Caco-2 (cell line): Measurements from ENCODE around the gene AKAP6. TPM values are rescaled to one million over a fixed set of nuclear protein-coding genes. Genes with fewer than 3 reads are reported as not detected.

Source experiments
- BruUV-seq: library from RNA; stranded (reverse); fragments of 400-500 nt; replicated peaks from 2 replicates; lab custom pipeline; 2021; lab: Mats Ljungman, UMichigan
- CTCF ChIA-PET: fragments of 300-600 bp; sonication (Branson Sonifier 250); formaldehyde crosslinking; loops from one replicate; lab custom pipeline; 2022; ENCODE audit warnings: antibody characterized with exemption; lab: Charles Lee
- POLR2A ChIA-PET: fragments of 300-600 bp; sonication (Branson Sonifier 250); formaldehyde crosslinking; loops from one replicate; lab custom pipeline; 2022; ENCODE audit warnings: antibody characterized with exemption; lab: Charles Lee
- DNase-seq, 2 experiments: peaks; one replicate each; pipeline versions ENCODE4 v3.0.0 to v3.0.0-alpha.2; 2020 to 2022
- H3K27me3 ChIP-seq: replicated peaks from 2 replicates; pipeline ENCODE4 v1.6.0; 2011; ENCODE audit warnings: low read length; ENCODE audit not compliant: control insufficient read depth, insufficient read depth
- H3K36me3 ChIP-seq: 2 replicates; pipeline ENCODE4 v1.5.1; 2011; ENCODE audit warnings: low read length; ENCODE audit not compliant: control insufficient read depth, insufficient read depth
- H3K4me1 ChIP-seq: fragments of 250-450 bp; sonication (Bioruptor Pico); 2 replicates; pipeline ENCODE4 v1.5.1; 2020; ENCODE audit warnings: mild to moderate bottlenecking
- H3K4me3 ChIP-seq: 2 replicates; pipeline ENCODE4 v1.5.1; 2011; ENCODE audit warnings: low read depth, mild to moderate bottlenecking, control low read depth, low read length
- H3K9me3 ChIP-seq: fragments of 250-450 bp; sonication (Bioruptor Pico); 2 replicates; pipeline ENCODE4 v1.5.1; 2020; ENCODE audit warnings: mild to moderate bottlenecking, moderate library complexity
- H3K27ac Mint-ChIP-seq: one replicate; pipeline ENCODE4 v1.8.0; 2022; ENCODE audit warnings: mixed read lengths; ENCODE audit not compliant: unreplicated experiment
- H3K27me3 Mint-ChIP-seq: one replicate; pipeline ENCODE4 v1.8.0; 2022; ENCODE audit warnings: mixed read lengths; ENCODE audit not compliant: insufficient read depth, unreplicated experiment
- H3K36me3 Mint-ChIP-seq: one replicate; pipeline ENCODE4 v1.8.0; 2022; ENCODE audit warnings: mild to moderate bottlenecking, mixed read lengths; ENCODE audit not compliant: insufficient read depth, unreplicated experiment
- H3K4me1 Mint-ChIP-seq: one replicate; pipeline ENCODE4 v1.8.0; 2022; ENCODE audit warnings: low read depth, mixed read lengths; ENCODE audit not compliant: unreplicated experiment
- H3K4me3 Mint-ChIP-seq: one replicate; pipeline ENCODE4 v1.8.0; 2022; ENCODE audit warnings: mild to moderate bottlenecking, moderate library complexity, mixed read lengths; ENCODE audit not compliant: unreplicated experiment
- H3K9me3 Mint-ChIP-seq: one replicate; pipeline ENCODE4 v1.8.0; 2022; ENCODE audit warnings: mixed read lengths; ENCODE audit not compliant: unreplicated experiment
- CTCF ChIP-seq, 2 experiments: fragments of 200-600 bp in 1 of 2; IDR thresholded peaks; 1 replicate in 1 of 2; 2 replicates in 1 of 2; pipeline versions ENCODE4 v1.5.1 to v1.8.0; 2011 to 2022; ENCODE audit warnings: antibody characterized with exemption in 1 of 2, control low read depth in 1 of 2, inconsistent platforms in 1 of 2, low read depth in 1 of 2, low read length in 1 of 2, mild to moderate bottlenecking in 1 of 2, moderate library complexity in 1 of 2; ENCODE audit not compliant: insufficient read depth in 1 of 2, severe bottlenecking in 1 of 2, unreplicated experiment in 1 of 2
- intact Hi-C: fragments of 100-400 bp; cut with micrococcal nuclease; formaldehyde crosslinking; loops from one replicate; pipeline ENCODE4 v1.10.0; 2022; ENCODE audit not compliant: unreplicated experiment
- total RNA-seq: library from RNA; stranded (reverse); gene quantifications from 2 replicates; pipeline ENCODE4 v1.2.3, GENCODE V29; 2022

AKAP6 gene
- total RNA-seq, 1 experiment from 2014 or later, result 3.0 TPM

GRCh38 chr14:32564596-32564995, 235.5 kb downstream of the AKAP6 start:
- peaks cover 11% of the 10 kb centered on the region; the same call in 1 of the 2 replicates for H3K4me1 ChIP-seq
- no peak for DNase-seq
- BruUV-seq, result no TSS peak
- H3K36me3 ChIP-seq, result no peaks in the 10 kb centered on the region
- Mint-ChIP-seq H3K36me3 (no peaks in the 10 kb centered on the region), H3K4me3 (no peak overlapping the region), H3K4me1 (peaks cover 7% of the 10 kb centered on the region), H3K27ac (no peak overlapping the region), H3K27me3 (no peaks in the 10 kb centered on the region), H3K9me3 (no peaks in the 10 kb centered on the region)
- intact Hi-C loops, result loop anchor here (10.0 kb wide), 1 partner anchor 1050 kb away; no protein-coding TSS in a partner anchor
- no peak overlapping the region for H3K4me3 ChIP-seq
- ChIA-PET POLR2A (no interaction called here), CTCF (interaction anchor here (1.1 kb wide), 1 partner anchor 51 kb away, joined by 3 read pairs; no protein-coding TSS in a partner anchor)
- no peaks in the 10 kb centered on the region for H3K27me3 ChIP-seq
- no peak for TF ChIP-seq CTCF (IDR thresholded peaks at IDR 0.05; ENCODE audit: insufficient read depth in 1 of 2, low read depth in 1 of 2, low read length in 1 of 2, severe bottlenecking in 1 of 2, unreplicated experiment in 1 of 2)
- no peaks in the 10 kb centered on the region for H3K9me3 ChIP-seq

GRCh38 chr14:32565256-32565655, 236.2 kb downstream of the AKAP6 start:
- no peaks in the 10 kb centered on the region for H3K9me3 Mint-ChIP-seq
- intact Hi-C loops, result loop anchor here (10.0 kb wide), 1 partner anchor 1050 kb away; no protein-coding TSS in a partner anchor
- H3K4me3 ChIP-seq, result no peak overlapping the region
- H3K27ac Mint-ChIP-seq, result no peak overlapping the region
- no peaks in the 10 kb centered on the region for H3K9me3 ChIP-seq
- POLR2A ChIA-PET, result no interaction called here
- H3K27me3 ChIP-seq, result no peaks in the 10 kb centered on the region
- H3K4me3 Mint-ChIP-seq, result no peak overlapping the region
- DNase-seq, result no peak
- TF ChIP-seq CTCF (IDR thresholded peaks at IDR 0.05; ENCODE audit: insufficient read depth in 1 of 2, low read depth in 1 of 2, low read length in 1 of 2, severe bottlenecking in 1 of 2, unreplicated experiment in 1 of 2), result no peak
- H3K36me3 ChIP-seq, result no peaks in the 10 kb centered on the region
- H3K4me1 Mint-ChIP-seq, result peaks cover 7% of the 10 kb centered on the region
- H3K27me3 Mint-ChIP-seq, result no peaks in the 10 kb centered on the region
- H3K4me1 ChIP-seq, result peaks cover 6% of the 10 kb centered on the region; the same call in 1 of the 2 replicates
- CTCF ChIA-PET, result interaction anchor here (0.6 to 1.1 kb wide), 2 partner anchors 14 to 51 kb away, joined by 3 to 6 read pairs; no protein-coding TSS in a partner anchor
- no TSS peak for BruUV-seq
- H3K36me3 Mint-ChIP-seq, result no peaks in the 10 kb centered on the region

GRCh38 chr14:32567543-32568384, 238.7 kb downstream of the AKAP6 start:
- no peaks in the 10 kb centered on the region for H3K36me3 Mint-ChIP-seq
- DNase-seq, result no peak
- POLR2A ChIA-PET, result no interaction called here

More at GRCh38 chr14:32567543-32568384, 238.7 kb downstream of the AKAP6 start:
- H3K27me3 Mint-ChIP-seq, result no peaks in the 10 kb centered on the region
- CTCF ChIA-PET, result no interaction called here
- no peaks in the 10 kb centered on the region for H3K36me3 ChIP-seq
- no TSS peak for BruUV-seq
- peaks cover 7% of the 10 kb centered on the region for H3K4me1 Mint-ChIP-seq
- no peak for TF ChIP-seq CTCF (IDR thresholded peaks at IDR 0.05; ENCODE audit: insufficient read depth in 1 of 2, low read depth in 1 of 2, low read length in 1 of 2, severe bottlenecking in 1 of 2, unreplicated experiment in 1 of 2)
- intact Hi-C loops, result loop anchor here (10.0 kb wide), 1 partner anchor 1053 kb away; no protein-coding TSS in a partner anchor
- no peak overlapping the region for H3K4me3 ChIP-seq
- no peaks in the 10 kb centered on the region for H3K27me3 ChIP-seq
- H3K9me3 ChIP-seq, result no peaks in the 10 kb centered on the region
- H3K4me1 ChIP-seq, result peaks cover 16% of the 10 kb centered on the region; the same call in 1 of the 2 replicates
- no peak overlapping the region for H3K27ac Mint-ChIP-seq
- H3K9me3 Mint-ChIP-seq, result no peaks in the 10 kb centered on the region
- H3K4me3 Mint-ChIP-seq, result no peak overlapping the region
